NOMO-1 treated with dmso at 0.1 percent for 144 hours (cell line): ENCODE measurements around the gene NBDY.
"Not testable (repeated sequence)": the region's sequence is repeated elsewhere in the genome, so short reads cannot be mapped to it uniquely, and the experiment has no call there.

ENCODE experiments used
- DNase-seq: peaks from one replicate; lab custom pipeline; 2025; ENCODE audit not compliant: unreplicated experiment; lab: John Stamatoyannopoulos, UW

NBDY gene

DNA sequence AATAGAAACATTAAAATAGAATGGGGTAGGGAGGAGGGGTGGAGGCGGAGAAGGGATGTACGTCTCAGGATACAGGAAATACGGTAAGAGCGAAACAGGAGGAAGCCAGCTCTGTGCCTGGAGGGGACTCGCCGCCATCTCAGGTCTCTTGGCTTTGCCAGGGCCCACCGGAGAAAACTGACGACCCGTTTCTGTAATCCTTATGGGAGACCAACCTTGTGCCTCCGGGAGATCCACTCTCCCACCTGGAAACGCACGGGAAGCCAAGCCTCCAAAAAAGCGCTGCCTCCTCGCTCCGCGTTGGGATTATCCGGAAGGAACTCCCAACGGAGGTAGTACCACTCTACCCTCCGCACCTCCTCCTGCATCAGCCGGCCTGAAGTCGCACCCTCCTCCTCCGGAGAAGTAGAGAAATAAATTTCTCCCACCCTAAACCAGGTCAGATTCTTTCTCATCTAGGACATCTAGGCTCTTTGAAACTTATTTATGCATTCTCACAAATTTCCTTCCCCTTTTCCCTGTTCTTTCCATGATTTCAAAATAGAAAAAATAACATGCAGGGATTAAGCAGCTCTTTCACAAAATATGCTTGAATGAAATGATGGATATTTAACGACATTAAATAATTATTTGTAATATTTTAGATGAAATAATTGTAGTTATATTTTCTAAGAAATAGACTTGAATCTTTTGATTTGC, at the start of gene NBDY:
NBDY (plus strand) TSS at position 92 of the 699 bp plus-strand sequence; CDS start at position 203, 111 bp downstream.
- peak; percentile 53 for DNase-seq

DNA sequence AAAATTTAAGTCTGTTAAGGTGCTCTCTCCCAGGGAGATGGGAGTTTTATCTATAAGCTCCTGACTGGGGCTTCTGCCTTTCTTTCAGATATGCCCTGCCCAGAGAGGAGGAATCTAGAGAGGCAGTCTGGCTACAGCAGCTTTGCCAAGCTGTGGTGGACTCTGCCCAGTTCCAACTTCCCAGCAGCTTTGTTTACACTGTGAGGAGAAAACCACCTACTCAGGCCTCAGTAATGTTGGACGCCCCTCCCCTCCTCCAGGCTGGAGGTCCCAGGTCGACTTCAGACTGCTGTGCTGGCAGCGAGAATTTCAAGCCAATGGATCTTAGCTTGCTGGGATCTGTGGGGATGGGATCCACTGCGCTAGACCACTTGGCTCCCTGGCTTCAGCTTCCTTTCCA, 24.5 kb upstream of the NBDY start:
- DNase-seq = not testable (repeated sequence)

GRCh38 chrX:56726605-56727004, 2.4 kb upstream of the NBDY start:
- DNase-seq = peak; percentile 7

DNA sequence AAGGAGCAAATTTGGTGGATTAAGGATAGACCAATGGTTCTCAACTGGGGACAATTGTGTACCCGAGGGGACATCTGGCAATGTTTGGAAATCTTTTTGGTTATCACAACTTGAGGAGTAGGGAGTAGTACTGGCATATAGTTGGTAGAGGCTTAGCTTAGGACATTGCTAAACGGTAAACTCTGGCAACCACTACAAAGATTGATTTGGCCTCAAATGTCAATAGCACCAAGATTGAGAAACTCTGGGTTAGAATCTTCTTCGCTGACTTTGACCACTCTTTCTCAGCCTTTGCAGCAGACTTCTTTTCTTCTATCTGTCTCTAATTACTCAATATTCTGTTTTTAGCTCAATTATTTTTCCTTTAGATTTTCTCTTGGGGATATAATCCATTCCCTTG, 1.5 kb upstream of the NBDY start:
- DNase-seq = no peak

- no peak for DNase-seq
These were observed 722 bp upstream of the NBDY start for GRCh38 chrX:56728321-56728720.

DNA sequence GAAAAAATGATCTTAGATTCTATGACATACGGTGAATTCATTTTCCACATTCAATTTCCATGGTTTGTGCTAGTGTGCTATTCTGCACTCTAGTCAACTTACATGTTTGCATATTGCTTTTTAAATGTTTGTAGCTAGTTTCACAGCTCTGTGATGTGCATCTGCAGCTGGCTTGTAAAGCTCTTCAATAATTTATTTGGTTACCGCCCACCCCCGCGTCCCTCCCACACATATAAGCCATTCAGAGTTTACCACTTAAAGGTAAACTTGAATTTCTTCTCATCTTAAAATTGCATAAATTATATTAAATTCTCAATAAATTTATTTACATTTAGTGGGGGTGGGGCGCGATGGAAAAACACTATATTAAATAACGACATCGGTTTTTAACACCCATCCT, 291 bp upstream of the NBDY start:
- no peak for DNase-seq

DNA sequence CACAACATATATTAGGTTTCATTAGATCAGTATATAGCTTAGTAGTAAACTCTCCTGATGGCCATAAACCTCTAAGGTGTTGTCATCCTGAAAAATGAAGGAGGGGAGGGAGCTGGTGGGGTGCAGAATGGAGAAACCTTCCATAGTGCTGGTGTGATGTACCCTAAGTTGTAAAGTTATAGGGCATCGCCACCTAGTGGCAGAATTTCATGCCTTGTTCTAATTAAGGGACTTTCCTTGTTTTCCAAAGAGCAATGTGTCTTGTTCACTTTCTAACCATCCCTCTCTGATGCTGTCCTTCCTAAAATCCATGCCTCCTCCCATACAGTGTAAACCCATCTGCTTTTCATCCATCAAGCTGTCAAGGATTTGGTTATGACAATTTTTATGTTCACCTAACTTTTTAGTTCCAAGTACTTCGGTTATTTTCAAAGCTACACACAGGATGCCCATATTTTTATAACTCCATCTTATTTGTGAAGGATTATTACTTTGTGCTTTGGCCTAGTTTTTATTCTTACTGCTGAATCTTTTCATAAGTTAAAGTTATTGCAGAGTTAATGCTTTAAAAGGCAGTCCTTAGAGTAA, 4.5 kb downstream of the NBDY start:
- no peak for DNase-seq

DNA sequence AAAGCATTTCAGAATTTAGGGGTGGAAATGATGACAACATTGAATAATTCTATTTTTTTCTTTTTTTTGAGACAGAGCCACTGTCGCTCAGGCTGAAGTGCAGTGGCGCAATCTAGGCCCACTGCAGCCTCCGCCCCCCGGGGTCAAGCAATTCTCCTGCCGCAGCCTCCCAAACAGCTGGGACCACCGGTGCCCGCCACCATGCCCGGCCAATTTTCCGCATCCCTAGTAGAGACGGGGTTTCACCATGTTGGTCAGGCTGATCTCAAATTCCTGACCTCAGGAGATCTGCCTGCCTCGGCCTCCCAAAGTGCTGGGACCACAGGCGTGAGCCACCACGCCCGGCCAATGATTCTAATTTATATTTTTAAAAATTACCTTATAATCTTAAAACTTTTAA, 7.2 kb downstream of the NBDY start:
- DNase-seq = no peak

- DNase-seq = no peak
These were observed 9.6 kb downstream of the NBDY start for GRCh38 chrX:56738670-56739069.

DNA sequence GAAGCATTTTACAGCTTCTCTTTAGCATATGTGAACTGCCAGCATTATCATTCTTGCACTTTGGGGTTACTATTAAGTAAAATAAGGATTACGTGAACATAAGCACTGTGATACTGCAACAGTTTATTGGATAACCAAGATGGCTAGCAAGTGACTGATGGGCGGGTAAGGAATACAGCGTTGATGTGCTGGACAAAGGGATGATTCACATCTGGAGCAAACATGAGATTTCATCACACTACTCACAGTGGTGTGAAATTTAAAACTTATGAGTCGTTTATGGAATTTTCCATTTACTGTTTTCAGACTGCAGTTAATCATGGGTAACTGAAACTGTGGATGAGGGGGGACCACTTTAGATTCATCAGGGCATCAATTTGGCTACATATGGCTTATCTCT, 16.0 kb downstream of the NBDY start:
- DNase-seq = no peak

GRCh38 chrX:56746996-56747395, 18.0 kb downstream of the NBDY start:
- no peak for DNase-seq

DNA sequence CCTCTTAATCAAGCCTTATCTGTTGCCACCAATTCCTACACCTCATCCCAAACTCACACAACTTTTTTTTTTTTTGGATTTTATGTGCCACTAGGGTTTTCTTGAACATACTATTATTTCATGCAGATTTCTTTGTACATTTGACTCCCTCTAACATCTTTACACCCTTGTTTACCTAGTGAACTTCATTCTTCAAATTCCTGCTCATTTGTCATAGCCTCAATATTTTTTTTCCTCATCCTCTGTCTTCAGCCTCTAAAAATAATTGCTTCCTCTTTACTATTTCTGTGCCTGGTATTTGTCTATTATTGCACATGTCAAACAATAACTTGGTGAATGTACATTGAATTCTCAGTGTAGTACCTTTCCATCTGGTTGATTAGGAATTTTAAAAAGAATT, 22.0 kb downstream of the NBDY start:
- no peak for DNase-seq

GRCh38 chrX:56757327-56757726, 28.3 kb downstream of the NBDY start:
- DNase-seq = no peak

DNA sequence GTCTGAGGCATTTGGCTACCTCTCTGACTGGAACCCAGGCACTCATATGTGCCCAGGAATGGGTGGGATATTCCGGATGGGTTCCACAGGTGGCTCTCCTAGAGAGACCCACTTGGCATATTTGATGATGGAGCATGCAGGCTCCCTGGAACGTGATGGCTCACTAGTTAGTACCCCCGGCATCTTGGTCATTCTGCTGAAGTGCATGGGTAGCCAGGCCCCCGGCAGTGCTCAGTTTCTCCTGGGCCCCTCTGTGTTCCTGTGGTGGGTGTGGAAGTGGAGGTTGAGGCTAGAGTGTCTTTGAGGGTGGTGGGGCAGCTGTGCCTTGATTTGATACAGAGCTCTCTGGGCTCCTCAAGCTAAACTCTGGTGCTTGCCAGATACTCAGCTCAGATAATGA, 29.4 kb downstream of the NBDY start:
- DNase-seq = no peak

DNA sequence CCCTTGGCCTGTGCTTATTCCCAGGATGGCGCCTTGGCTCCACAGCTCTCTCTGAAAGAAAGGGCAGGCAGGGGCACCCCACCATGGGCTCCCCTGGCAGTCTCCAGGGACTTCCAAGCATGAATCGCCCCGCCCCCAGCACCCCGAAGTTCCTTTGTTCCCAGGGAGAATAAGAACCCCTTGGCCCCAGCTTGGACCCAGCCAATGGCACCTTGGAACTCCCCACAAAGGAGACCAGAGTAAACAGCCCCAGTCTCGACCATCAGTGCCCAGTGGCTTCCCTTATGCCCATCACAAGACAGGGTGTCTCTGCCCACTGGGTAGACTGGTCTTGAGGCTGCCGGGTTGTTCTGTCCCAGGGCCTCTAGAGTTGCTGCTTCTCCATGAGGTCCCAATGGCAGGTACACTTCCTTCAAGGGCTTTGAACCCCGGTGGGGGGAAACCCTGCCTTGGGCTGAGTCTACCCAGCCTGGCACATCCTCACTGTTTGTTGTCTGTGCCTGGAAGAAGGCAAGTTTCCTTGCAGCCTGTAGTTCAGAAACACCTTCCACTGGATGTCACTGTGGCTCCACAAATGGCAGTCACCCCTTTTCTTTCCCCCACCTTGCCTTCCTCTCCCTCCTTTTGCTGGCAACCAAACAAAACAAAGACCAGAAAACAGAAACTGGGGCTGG, 30.8 kb downstream of the NBDY start:
- no peak for DNase-seq

GRCh38 chrX:56760410-56761124, 31.5 kb downstream of the NBDY start:
- not testable (repeated sequence) for DNase-seq

- DNase-seq = no peak
These were observed 32.1 kb downstream of the NBDY start for GRCh38 chrX:56761167-56761566.

DNA sequence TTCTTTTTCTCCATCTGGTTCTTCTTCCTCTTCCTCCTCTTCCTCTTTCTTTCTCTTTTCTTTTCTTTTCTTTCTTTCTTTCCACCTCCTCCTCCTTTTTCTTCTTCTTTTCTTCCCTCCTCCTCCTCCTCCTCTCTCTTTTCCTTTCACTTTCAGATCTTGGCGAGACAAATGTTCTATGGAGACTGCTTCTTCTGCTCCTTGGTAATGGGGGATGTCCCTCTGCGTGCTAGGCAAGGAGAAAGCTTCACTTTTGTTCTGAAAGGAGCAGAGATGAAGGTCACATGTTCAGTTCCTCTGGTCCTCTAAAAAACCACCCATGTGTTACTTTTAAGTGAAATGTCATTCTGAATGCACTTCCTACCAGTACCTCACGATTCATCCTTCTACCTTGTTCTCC, 33.2 kb downstream of the NBDY start:
- no peak for DNase-seq

DNA sequence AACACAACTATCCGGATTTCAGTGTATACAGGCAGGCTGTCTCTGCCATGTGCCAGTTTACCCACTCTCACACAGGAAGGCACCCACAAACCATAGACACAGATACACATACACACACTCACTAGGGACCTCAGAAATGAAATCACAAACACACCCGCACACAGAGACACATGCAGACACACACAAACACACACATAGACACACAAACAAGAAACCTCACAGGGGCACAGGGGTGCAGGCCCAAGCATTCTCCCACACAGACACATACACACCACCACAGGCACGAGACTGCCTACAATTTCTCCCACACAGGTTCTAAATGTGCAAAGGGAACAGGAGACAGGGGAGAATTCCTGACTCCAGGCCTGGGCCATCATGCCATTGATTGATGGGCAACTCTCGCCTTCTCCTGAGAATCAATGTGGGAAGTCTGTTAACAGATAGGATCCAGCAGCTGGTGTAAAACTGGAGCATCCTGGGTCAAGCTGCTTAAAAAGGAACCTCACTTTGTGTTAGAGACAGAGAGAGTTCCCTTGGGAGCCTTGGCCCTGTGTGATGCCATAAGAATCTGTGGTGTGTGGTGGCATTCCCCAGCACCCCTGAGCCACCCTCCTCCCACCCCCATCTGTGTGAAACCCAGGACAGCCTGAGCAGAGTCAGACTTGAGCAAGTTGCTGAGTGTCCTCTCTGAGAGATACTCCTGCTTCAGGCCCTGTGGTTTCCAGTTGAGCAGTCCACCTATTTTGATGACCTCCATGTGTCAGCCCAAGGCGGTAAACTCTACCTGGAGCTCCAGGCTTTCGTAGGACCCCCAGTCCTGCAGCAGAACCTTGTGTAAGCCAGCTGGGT, 33.9 kb downstream of the NBDY start:
- DNase-seq = no peak

GRCh38 chrX:56763556-56764152, 34.6 kb downstream of the NBDY start:
- DNase-seq = no peak
